ENCODE results near the gene MCC. TPM values are rescaled to one million over a fixed set of nuclear protein-coding genes. Genes with fewer than 3 reads are reported as not detected.
"Not testable (repeated sequence)": the region's sequence is repeated elsewhere in the genome, so short reads cannot be mapped to it uniquely, and the experiment has no call there.

The MCC gene
- polyA plus RNA-seq, 4 donors = 0.45 to 3.5 (median 1.6) TPM

- Histone ChIP-seq H3K27me3 (ENCODE audit: control insufficient read depth in 3 of 3, insufficient read depth in 3 of 3, low read length in 3 of 3) (no peaks in the 10 kb centered on the region), H3K9me3 (ENCODE audit: control insufficient read depth in 2 of 2, insufficient read depth in 1 of 2, low read depth in 1 of 2, low read length in 1 of 2) (peaks cover 0 to 13% of the 10 kb centered on the region in 2 donors), H3K4me3 (ENCODE audit: low read depth in 1 of 3, low read length in 3 of 3) (no peak overlapping the region), H3K4me1 (ENCODE audit: control insufficient read depth in 3 of 3, insufficient read depth in 2 of 3, low read depth in 1 of 3, low read length in 2 of 3) (no peaks in the 10 kb centered on the region), H3K36me3 (ENCODE audit: control insufficient read depth in 3 of 3, insufficient read depth in 2 of 3, low read depth in 1 of 3, low read length in 3 of 3) (no peaks in the 10 kb centered on the region), H3K27ac (ENCODE audit: low read depth in 1 of 3, low read length in 2 of 3) (no peak overlapping the region)
- WGBS, 3 donors = 92 to 94% (median 94%) methylated on average over 11 to 21 of the region's 21 CpGs
- DNase-seq (no peak), FAIRE-seq (no peak)
Measured at GRCh38 chr5:113075019-113075418, 413.2 kb downstream of the MCC start.

GRCh38 chr5:113073629-113074034 is 414.6 kb downstream of the MCC start:
- H3K4me3 ChIP-seq (ENCODE audit: low read depth in 1 of 3, low read length in 3 of 3); H3K4me1 ChIP-seq (ENCODE audit: control insufficient read depth in 3 of 3, insufficient read depth in 2 of 3, low read depth in 1 of 3, low read length in 2 of 3); FAIRE-seq; H3K27ac ChIP-seq (ENCODE audit: low read depth in 1 of 3, low read length in 2 of 3); H3K36me3 ChIP-seq (ENCODE audit: control insufficient read depth in 3 of 3, insufficient read depth in 2 of 3, low read depth in 1 of 3, low read length in 3 of 3); DNase-seq; H3K27me3 ChIP-seq (ENCODE audit: control insufficient read depth in 3 of 3, insufficient read depth in 3 of 3, low read length in 3 of 3): not testable (repeated sequence)
- WGBS, 3 donors = 50 to 68% (median 58%) methylated on average over 11 of the region's 11 CpGs
- H3K9me3 ChIP-seq (ENCODE audit: control insufficient read depth in 2 of 2, insufficient read depth in 1 of 2, low read depth in 1 of 2, low read length in 1 of 2) = peaks cover 0 to 13% of the 10 kb centered on the region in 2 donors

GRCh38 chr5:113071401-113071800 is 416.9 kb downstream of the MCC start:
- H3K4me3 ChIP-seq (ENCODE audit: low read depth in 1 of 3, low read length in 3 of 3) = no peak overlapping the region
- no peaks in the 10 kb centered on the region for H3K27me3 ChIP-seq (ENCODE audit: control insufficient read depth in 3 of 3, insufficient read depth in 3 of 3, low read length in 3 of 3)
- peaks cover 0 to 13% of the 10 kb centered on the region in 2 donors for H3K9me3 ChIP-seq (ENCODE audit: control insufficient read depth in 2 of 2, insufficient read depth in 1 of 2, low read depth in 1 of 2, low read length in 1 of 2)
- no peak overlapping the region for H3K27ac ChIP-seq (ENCODE audit: low read depth in 1 of 3, low read length in 2 of 3)
- H3K4me1 ChIP-seq (ENCODE audit: control insufficient read depth in 3 of 3, insufficient read depth in 2 of 3, low read depth in 1 of 3, low read length in 2 of 3) = no peaks in the 10 kb centered on the region
- no peak for DNase-seq
- 78 to 87% (median 86%) methylated on average over 3 of the region's 3 CpGs for WGBS, 3 donors
- FAIRE-seq = no peak
- no peaks in the 10 kb centered on the region for H3K36me3 ChIP-seq (ENCODE audit: control insufficient read depth in 3 of 3, insufficient read depth in 2 of 3, low read depth in 1 of 3, low read length in 3 of 3)

DNA sequence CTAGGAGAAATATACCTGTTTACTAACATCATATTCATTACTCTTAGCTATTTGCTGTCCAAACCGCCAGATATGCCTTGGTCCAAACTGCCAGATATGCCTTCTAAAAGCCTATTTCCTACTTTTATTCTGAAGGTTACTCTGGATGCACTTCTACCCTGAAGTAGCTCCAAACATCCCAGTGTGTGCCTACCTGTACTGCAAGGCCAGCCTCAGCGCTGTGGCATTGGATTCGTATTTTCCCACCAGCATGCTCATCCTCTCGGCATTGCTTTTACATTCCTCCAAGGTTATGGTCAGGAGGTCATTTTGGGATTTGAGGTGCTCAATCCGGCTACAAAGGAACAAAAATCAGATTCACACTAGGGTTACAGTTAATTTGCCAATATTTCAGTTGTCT is 417.4 kb downstream of the MCC start:
- Histone ChIP-seq H3K27ac (ENCODE audit: low read depth in 1 of 3, low read length in 2 of 3) (no peak overlapping the region), H3K4me3 (ENCODE audit: low read depth in 1 of 3, low read length in 3 of 3) (no peak overlapping the region), H3K9me3 (ENCODE audit: control insufficient read depth in 2 of 2, insufficient read depth in 1 of 2, low read depth in 1 of 2, low read length in 1 of 2) (peaks cover 0 to 9% of the 10 kb centered on the region in 2 donors), H3K4me1 (ENCODE audit: control insufficient read depth in 3 of 3, insufficient read depth in 2 of 3, low read depth in 1 of 3, low read length in 2 of 3) (no peaks in the 10 kb centered on the region), H3K36me3 (ENCODE audit: control insufficient read depth in 3 of 3, insufficient read depth in 2 of 3, low read depth in 1 of 3, low read length in 3 of 3) (no peaks in the 10 kb centered on the region), H3K27me3 (ENCODE audit: control insufficient read depth in 3 of 3, insufficient read depth in 3 of 3, low read length in 3 of 3) (no peaks in the 10 kb centered on the region)
- 82 to 93% (median 87%) methylated on average over 5 of the region's 5 CpGs for WGBS, 3 donors
- FAIRE-seq (no peak), DNase-seq (no peak)

GRCh38 chr5:113068559-113068958 is 419.7 kb downstream of the MCC start:
- WGBS, 3 donors = 74 to 95% (median 82%) methylated on average over 2 of the region's 2 CpGs
- no peak for FAIRE-seq

GRCh38 chr5:113067635-113068344 is 420.5 kb downstream of the MCC start:
- no peaks in the 10 kb centered on the region for H3K27me3 ChIP-seq (ENCODE audit: control insufficient read depth in 3 of 3, insufficient read depth in 3 of 3, low read length in 3 of 3)
- no peak overlapping the region for H3K4me3 ChIP-seq (ENCODE audit: low read depth in 1 of 3, low read length in 3 of 3)
- DNase-seq (peak in 1 of 2 donors; percentile 28), FAIRE-seq (no peak)
- no peak overlapping the region for H3K27ac ChIP-seq (ENCODE audit: low read depth in 1 of 3, low read length in 2 of 3)
- WGBS, 3 donors = 76 to 84% (median 78%) methylated on average over 19 of the region's 19 CpGs
- H3K9me3 ChIP-seq (ENCODE audit: control insufficient read depth in 2 of 2, insufficient read depth in 1 of 2, low read depth in 1 of 2, low read length in 1 of 2) = no peaks in the 10 kb centered on the region
- H3K36me3 ChIP-seq (ENCODE audit: control insufficient read depth in 3 of 3, insufficient read depth in 2 of 3, low read depth in 1 of 3, low read length in 3 of 3) = no peaks in the 10 kb centered on the region
- H3K4me1 ChIP-seq (ENCODE audit: control insufficient read depth in 3 of 3, insufficient read depth in 2 of 3, low read depth in 1 of 3, low read length in 2 of 3) = no peaks in the 10 kb centered on the region

More at GRCh38 chr5:113068559-113068958, 419.7 kb downstream of the MCC start:
- H3K9me3 ChIP-seq (ENCODE audit: control insufficient read depth in 2 of 2, insufficient read depth in 1 of 2, low read depth in 1 of 2, low read length in 1 of 2) = no peaks in the 10 kb centered on the region
- DNase-seq = no peak
- H3K27me3 ChIP-seq (ENCODE audit: control insufficient read depth in 3 of 3, insufficient read depth in 3 of 3, low read length in 3 of 3) = no peaks in the 10 kb centered on the region
- no peaks in the 10 kb centered on the region for H3K36me3 ChIP-seq (ENCODE audit: control insufficient read depth in 3 of 3, insufficient read depth in 2 of 3, low read depth in 1 of 3, low read length in 3 of 3)
- no peaks in the 10 kb centered on the region for H3K4me1 ChIP-seq (ENCODE audit: control insufficient read depth in 3 of 3, insufficient read depth in 2 of 3, low read depth in 1 of 3, low read length in 2 of 3)
- H3K4me3 ChIP-seq (ENCODE audit: low read depth in 1 of 3, low read length in 3 of 3) = no peak overlapping the region
- H3K27ac ChIP-seq (ENCODE audit: low read depth in 1 of 3, low read length in 2 of 3) = no peak overlapping the region

DNA sequence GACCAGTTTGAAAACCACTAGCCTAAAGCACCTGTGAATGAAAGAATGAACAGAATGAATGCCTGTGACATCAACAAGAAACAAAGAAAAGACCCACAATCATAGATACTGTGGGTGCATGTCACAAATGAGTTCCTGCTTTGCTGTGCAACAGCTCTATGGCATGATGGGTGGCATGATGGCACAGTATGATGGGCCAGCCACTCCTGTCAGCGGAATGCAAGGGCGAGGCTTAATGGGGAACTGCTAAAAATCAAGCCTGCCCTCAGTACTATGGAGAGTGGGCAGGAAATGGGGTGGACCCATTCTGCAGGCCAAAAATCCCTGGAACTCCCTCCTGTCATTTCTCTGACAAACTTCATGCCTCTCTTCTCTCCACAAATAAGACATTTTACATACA is 422.6 kb downstream of the MCC start:
- DNase-seq (no peak), FAIRE-seq (no peak)
- Histone ChIP-seq H3K9me3 (ENCODE audit: control insufficient read depth in 2 of 2, insufficient read depth in 1 of 2, low read depth in 1 of 2, low read length in 1 of 2) (no peaks in the 10 kb centered on the region), H3K36me3 (ENCODE audit: control insufficient read depth in 3 of 3, insufficient read depth in 2 of 3, low read depth in 1 of 3, low read length in 3 of 3) (no peaks in the 10 kb centered on the region), H3K27ac (ENCODE audit: low read depth in 1 of 3, low read length in 2 of 3) (no peak overlapping the region), H3K4me3 (ENCODE audit: low read depth in 1 of 3, low read length in 3 of 3) (no peak overlapping the region), H3K27me3 (ENCODE audit: control insufficient read depth in 3 of 3, insufficient read depth in 3 of 3, low read length in 3 of 3) (peaks cover 0 to 3% (median 0%) of the 10 kb centered on the region in 3 donors), H3K4me1 (ENCODE audit: control insufficient read depth in 3 of 3, insufficient read depth in 2 of 3, low read depth in 1 of 3, low read length in 2 of 3) (no peaks in the 10 kb centered on the region)
- WGBS, 3 donors = 90 to 92% (median 91%) methylated on average over 2 of the region's 2 CpGs

DNA sequence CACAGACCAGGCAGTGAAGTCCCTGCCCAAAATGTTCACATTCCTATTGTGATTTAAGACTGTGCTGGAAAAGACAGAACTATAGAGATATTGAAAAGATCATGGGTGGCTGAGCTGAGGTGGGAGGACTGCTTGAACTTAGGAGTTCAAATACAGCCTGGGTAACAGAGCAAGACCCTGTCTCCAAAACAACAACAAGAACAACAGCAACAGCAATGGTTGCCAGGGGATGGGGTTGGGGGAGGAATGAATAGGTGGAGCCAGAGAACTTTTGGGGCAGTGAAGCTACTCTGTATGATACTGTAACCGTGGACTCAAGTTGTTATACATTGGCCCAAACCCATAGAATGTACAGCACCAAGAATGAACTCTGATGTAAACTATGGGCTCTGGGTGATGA is 423.4 kb downstream of the MCC start:
- no peaks in the 10 kb centered on the region for H3K9me3 ChIP-seq (ENCODE audit: control insufficient read depth in 2 of 2, insufficient read depth in 1 of 2, low read depth in 1 of 2, low read length in 1 of 2)
- no peak for DNase-seq
- peaks cover 0 to 3% (median 0%) of the 10 kb centered on the region in 3 donors for H3K27me3 ChIP-seq (ENCODE audit: control insufficient read depth in 3 of 3, insufficient read depth in 3 of 3, low read length in 3 of 3)
- 91 to 97% (median 93%) methylated on average over 1 of the region's 1 CpG for WGBS, 3 donors
- H3K4me1 ChIP-seq (ENCODE audit: control insufficient read depth in 3 of 3, insufficient read depth in 2 of 3, low read depth in 1 of 3, low read length in 2 of 3) = no peaks in the 10 kb centered on the region
- no peak overlapping the region for H3K4me3 ChIP-seq (ENCODE audit: low read depth in 1 of 3, low read length in 3 of 3)
- FAIRE-seq = no peak
- H3K27ac ChIP-seq (ENCODE audit: low read depth in 1 of 3, low read length in 2 of 3) = no peak overlapping the region
- H3K36me3 ChIP-seq (ENCODE audit: control insufficient read depth in 3 of 3, insufficient read depth in 2 of 3, low read depth in 1 of 3, low read length in 3 of 3) = no peaks in the 10 kb centered on the region

- Histone ChIP-seq H3K36me3 (ENCODE audit: control insufficient read depth in 3 of 3, insufficient read depth in 2 of 3, low read depth in 1 of 3, low read length in 3 of 3) (no peaks in the 10 kb centered on the region), H3K27me3 (ENCODE audit: control insufficient read depth in 3 of 3, insufficient read depth in 3 of 3, low read length in 3 of 3) (peaks cover 0 to 3% (median 0%) of the 10 kb centered on the region in 3 donors), H3K9me3 (ENCODE audit: control insufficient read depth in 2 of 2, insufficient read depth in 1 of 2, low read depth in 1 of 2, low read length in 1 of 2) (no peaks in the 10 kb centered on the region), H3K4me1 (ENCODE audit: control insufficient read depth in 3 of 3, insufficient read depth in 2 of 3, low read depth in 1 of 3, low read length in 2 of 3) (no peaks in the 10 kb centered on the region), H3K4me3 (ENCODE audit: low read depth in 1 of 3, low read length in 3 of 3) (no peak overlapping the region), H3K27ac (ENCODE audit: low read depth in 1 of 3, low read length in 2 of 3) (no peak overlapping the region)
- DNase-seq (no peak), FAIRE-seq (no peak)
- 82 to 85% (median 82%) methylated on average over 12 of the region's 12 CpGs for WGBS, 3 donors
Measured at GRCh38 chr5:113063927-113064326, 424.3 kb downstream of the MCC start.

Measured in small intestine (tissue), 7 donors.